IMR-90 (cell line): Measurements from ENCODE around the gene ARHGAP10. TPM values are rescaled to one million over a fixed set of nuclear protein-coding genes. Genes with fewer than 3 reads are reported as not detected.

ENCODE experiments used
- ATAC-seq: fragments of 200-7000 bp; cut with Tn5 transposase; 2 replicates; pipeline ENCODE4 v1.9.1; 2020; ENCODE audit warnings: low read depth, mild to moderate bottlenecking, moderate library complexity
- BruUV-seq: library from RNA; stranded (reverse); fragments of 400-500 nt; replicated peaks from 2 replicates; lab custom pipeline; 2021; lab: Mats Ljungman, UMichigan
- CTCF ChIA-PET: fragments of 300-600 bp; formaldehyde crosslinking; extraction: SDS; loops from one replicate; lab custom pipeline; 2021; ENCODE audit warnings: antibody characterized with exemption; lab: Yijun Ruan, JAX
- POLR2A ChIA-PET: fragments of 300-600 bp; sonication (Branson Sonifier 250); formaldehyde crosslinking; loops from one replicate; lab custom pipeline; 2022; ENCODE audit warnings: antibody characterized with exemption; ENCODE audit not compliant: unreplicated experiment; lab: Charles Lee
- DNase-seq: peaks from one replicate; pipeline ENCODE4 v3.0.0; 2013
- H2AFZ ChIP-seq: replicated peaks from 2 replicates; pipeline ENCODE3; 2013; ENCODE audit warnings: low read length, mild to moderate bottlenecking; ENCODE audit not compliant: poor library complexity
- H2AK5ac ChIP-seq: 2 replicates; pipeline ENCODE4 v1.6.1; 2013; ENCODE audit warnings: low read depth, low read length, inconsistent platforms
- H2AK9ac ChIP-seq: replicated peaks from 2 replicates; pipeline ENCODE3; 2013; ENCODE audit warnings: mild to moderate bottlenecking, low read depth, low read length, moderate library complexity; ENCODE audit not compliant: poor library complexity
- H2BK120ac ChIP-seq: 2 replicates; pipeline ENCODE4 v1.6.1; 2013; ENCODE audit warnings: low read depth, low read length, inconsistent platforms
- H2BK15ac ChIP-seq: 3 replicates; pipeline ENCODE4 v1.6.1; 2013; ENCODE audit warnings: low read depth, low read length, inconsistent platforms
- H2BK20ac ChIP-seq: 2 replicates; pipeline ENCODE4 v1.6.1; 2013; ENCODE audit warnings: low read depth, mild to moderate bottlenecking, inconsistent platforms, low read length, moderate library complexity
- H2BK5ac ChIP-seq: 2 replicates; pipeline ENCODE4 v1.6.1; 2013; ENCODE audit warnings: mild to moderate bottlenecking, low read depth, low read length, inconsistent platforms; ENCODE audit not compliant: poor library complexity, severe bottlenecking
- H3K14ac ChIP-seq: replicated peaks from 2 replicates; pipeline ENCODE4 v1.6.1; 2013; ENCODE audit warnings: low read depth, low read length, inconsistent platforms
- H3K18ac ChIP-seq: 2 replicates; pipeline ENCODE4 v1.6.1; 2013; ENCODE audit warnings: low read depth, low read length, control low read depth
- H3K23ac ChIP-seq: 2 replicates; pipeline ENCODE4 v1.6.1; 2013; ENCODE audit warnings: low read depth, low read length, inconsistent platforms
- H3K27ac ChIP-seq: 2 replicates; pipeline ENCODE4 v1.5.1; 2013; ENCODE audit warnings: mild to moderate bottlenecking, control low read depth, low read length; ENCODE audit not compliant: insufficient read depth
- H3K27me3 ChIP-seq: 2 replicates; pipeline ENCODE4 v1.6.1; 2013; ENCODE audit warnings: low read length; ENCODE audit not compliant: control insufficient read depth, insufficient read depth
- H3K36me3 ChIP-seq: 2 replicates; pipeline ENCODE4 v1.6.1; 2013; ENCODE audit warnings: low read length, mixed read lengths; ENCODE audit not compliant: control insufficient read depth, insufficient read depth
- H3K4ac ChIP-seq: 2 replicates; pipeline ENCODE4 v1.6.1; 2013; ENCODE audit warnings: low read depth, low read length, inconsistent platforms
- H3K4me1 ChIP-seq: 2 replicates; pipeline ENCODE4 v1.6.1; 2013; ENCODE audit warnings: low read length, mixed read lengths; ENCODE audit not compliant: control insufficient read depth, insufficient read depth
- H3K4me2 ChIP-seq: 2 replicates; pipeline ENCODE4 v1.6.1; 2013; ENCODE audit warnings: low read depth, mild to moderate bottlenecking, control low read depth, low read length, moderate library complexity
- H3K4me3 ChIP-seq: 2 replicates; pipeline ENCODE4 v1.5.1; 2013; ENCODE audit warnings: low read depth, mild to moderate bottlenecking, control low read depth, low read length, moderate library complexity; ENCODE audit not compliant: insufficient read depth
- H3K56ac ChIP-seq: 2 replicates; pipeline ENCODE4 v1.6.1; 2013; ENCODE audit warnings: low read length, inconsistent platforms; ENCODE audit not compliant: insufficient read depth; ENCODE audit errors: extremely low read depth
- H3K79me1 ChIP-seq, 2 experiments: 2 replicates each; pipeline ENCODE4 v1.6.1; 2013; ENCODE audit warnings: low read length in 2 of 2, inconsistent platforms in 1 of 2, low read depth in 1 of 2
- H3K9ac ChIP-seq: 2 replicates; pipeline ENCODE4 v1.6.1; 2013; ENCODE audit warnings: low read depth, low read length, control low read depth
- H3K9me1 ChIP-seq: 2 replicates; pipeline ENCODE4 v1.6.1; 2013; ENCODE audit warnings: low read length, inconsistent platforms; ENCODE audit not compliant: insufficient read depth
- H3K9me3 ChIP-seq: 2 replicates; pipeline ENCODE4 v1.6.1; 2013; ENCODE audit warnings: low read length; ENCODE audit not compliant: control insufficient read depth, insufficient read depth
- H4K20me1 ChIP-seq: 2 replicates; pipeline ENCODE4 v1.6.1; 2013; ENCODE audit warnings: low read length, inconsistent platforms; ENCODE audit not compliant: insufficient read depth
- H4K5ac ChIP-seq: 2 replicates; pipeline ENCODE4 v1.6.1; 2013; ENCODE audit warnings: mild to moderate bottlenecking, low read depth, low read length, control low read depth
- H4K8ac ChIP-seq, 2 experiments: 2 replicates each; pipeline ENCODE4 v1.6.1; 2013; ENCODE audit warnings: low read depth in 2 of 2, low read length in 2 of 2, control low read depth in 1 of 2, inconsistent platforms in 1 of 2
- H4K91ac ChIP-seq: 2 replicates; pipeline ENCODE4 v1.6.1; 2013; ENCODE audit warnings: low read depth, low read length, inconsistent platforms; ENCODE audit not compliant: insufficient read depth
- BHLHE40 ChIP-seq: fragments of 150-350 bp; IDR thresholded peaks from 2 replicates; pipeline ENCODE4 v1.6.1; 2016; ENCODE audit warnings: mild to moderate bottlenecking, low read depth, low read length
- CEBPB ChIP-seq: IDR thresholded peaks from 2 replicates; pipeline ENCODE4 v1.6.1; 2012; ENCODE audit warnings: low read depth, low read length, improper control_type of control experiment
- CHD1 ChIP-seq: IDR thresholded peaks from 2 replicates; pipeline ENCODE4 v1.6.1; 2012; ENCODE audit warnings: low read depth, low read length, improper control_type of control experiment
- CTCF ChIP-seq: conservative IDR thresholded peaks from 2 replicates; pipeline ENCODE4 v1.5.1; 2012; ENCODE audit warnings: mild to moderate bottlenecking, low read depth, low read length, improper control_type of control experiment
- ELK1 ChIP-seq: fragments of 150-350 bp; IDR thresholded peaks from 2 replicates; pipeline ENCODE4 v1.6.1; 2016; ENCODE audit warnings: low read depth, mild to moderate bottlenecking, low read length, moderate library complexity, borderline replicate concordance
- MAFK ChIP-seq: IDR thresholded peaks from 2 replicates; pipeline ENCODE4 v1.6.1; 2012; ENCODE audit warnings: low read depth, low read length, improper control_type of control experiment
- MXI1 ChIP-seq: IDR thresholded peaks from 2 replicates; pipeline ENCODE4 v1.6.1; 2012; ENCODE audit warnings: low read depth, mild to moderate bottlenecking, low read length, moderate library complexity, borderline replicate concordance
- NFE2L2 ChIP-seq: fragments of 150-350 bp; IDR thresholded peaks from 2 replicates; pipeline ENCODE4 v1.6.1; 2016; ENCODE audit warnings: low read depth, mild to moderate bottlenecking, low read length
- POLR2A ChIP-seq: IDR thresholded peaks from 2 replicates; pipeline ENCODE4 v1.6.1; 2012; ENCODE audit warnings: mild to moderate bottlenecking, low read depth, low read length
- RAD21 ChIP-seq: IDR thresholded peaks from 2 replicates; pipeline ENCODE4 v1.6.1; 2012; ENCODE audit warnings: low read length, improper control_type of control experiment
- RCOR1 ChIP-seq: IDR thresholded peaks from 2 replicates; pipeline ENCODE4 v1.6.1; 2012; ENCODE audit warnings: mild to moderate bottlenecking, low read length, improper control_type of control experiment; ENCODE audit not compliant: insufficient replicate concordance
- RFX5 ChIP-seq: IDR thresholded peaks from 2 replicates; pipeline ENCODE4 v1.8.0; 2012; ENCODE audit warnings: low read depth, mild to moderate bottlenecking, low read length, moderate library complexity
- SMC3 ChIP-seq: fragments of 150-350 bp; IDR thresholded peaks from 2 replicates; pipeline ENCODE4 v1.6.1; 2016; ENCODE audit warnings: low read depth, mild to moderate bottlenecking, antibody characterized with exemption, low read length, moderate library complexity
- USF2 ChIP-seq: fragments of 150-350 bp; IDR thresholded peaks from 2 replicates; pipeline ENCODE4 v1.6.1; 2017; ENCODE audit warnings: mild to moderate bottlenecking, antibody characterized with exemption, low read length, low read depth
- WGBS, 2 experiments: methylation state at CpG; one replicate each; pipeline versions ENCODE4 v1.1.5 to v1.1.7; 2013; ENCODE audit warnings: missing lambda C conversion rate in 2 of 2; ENCODE audit not compliant: insufficient read length in 1 of 2; ENCODE audit errors: extremely low coverage in 2 of 2; 5-methylcytosine and 5-hydroxymethylcytosine counted together
- dilution Hi-C: fragments of 300-500 bp; cut with HindIII; formaldehyde crosslinking; loops from one replicate; pipeline ENCODE4 v1.14.3; 2018; ENCODE audit warnings: low sequenced_read_pairs; ENCODE audit not compliant: unreplicated experiment
- in situ Hi-C: fragments of 300-500 bp; cut with MboI; formaldehyde crosslinking; loops from 3 replicates; pipeline ENCODE4 v1.14.3; 2019; ENCODE audit warnings: low sequenced_read_pairs, inconsistent platforms, mixed read lengths
- intact Hi-C: fragments of 100-400 bp; cut with micrococcal nuclease; formaldehyde crosslinking; loops from 2 replicates; pipeline ENCODE4 v1.10.0; 2022
- polyA plus RNA-seq, 3 experiments: library from polyadenylated mRNA; depleted of rRNA; stranded (reverse); fragments of >200 nt; gene quantifications; 2 replicates each; pipeline ENCODE4 v1.2.3, GENCODE V29; 2012; ENCODE audit warnings: low replicate concordance in 1 of 3
- total RNA-seq: library from RNA; depleted of rRNA; stranded (reverse); fragments of >200 nt; gene quantifications from 2 replicates; pipeline ENCODE4 v1.2.3, GENCODE V29; 2012

The ARHGAP10 gene
- total and polyA plus RNA-seq, 2 of the 4 experiments (the other 2 are of a cell fraction), result 27.1 to 29.4 TPM

GRCh38 chr4:148075438-148075837 is 343.6 kb downstream of the ARHGAP10 start:
- no peaks in the 10 kb centered on the region for H3K27me3 ChIP-seq
- H3K9ac ChIP-seq, result no peak overlapping the region
- H3K4ac ChIP-seq, result no peak overlapping the region
- H3K36me3 ChIP-seq, result peaks cover 47% of the 10 kb centered on the region
- no peak for TF ChIP-seq POLR2A
- no peak for TF ChIP-seq CEBPB
- no peak for TF ChIP-seq MAFK
- TF ChIP-seq CTCF, result no peak
- TF ChIP-seq NFE2L2, result no peak
- TF ChIP-seq CHD1, result no peak
- TF ChIP-seq USF2, result no peak
- no peak for TF ChIP-seq RAD21
- TF ChIP-seq SMC3, result no peak
- TF ChIP-seq ELK1, result no peak
- no peak for TF ChIP-seq BHLHE40
- no peak for TF ChIP-seq RCOR1
- no peak for TF ChIP-seq RFX5
- TF ChIP-seq MXI1, result no peak
- no peak for DNase-seq
- in situ Hi-C loops (no loop called here), dilution Hi-C loops (no loop called here), intact Hi-C loops (no loop called here)
- H3K18ac ChIP-seq, result no peak overlapping the region
- H2AK9ac ChIP-seq, result no peak overlapping the region
- no peak overlapping the region for H4K8ac ChIP-seq
- no peak overlapping the region for H2AFZ ChIP-seq
- no peak overlapping the region for H3K27ac ChIP-seq
- peaks cover under 1 to 4% of the 10 kb centered on the region in 2 experiments; a peak in 2 of 4 replicates for H3K79me1 ChIP-seq
- ATAC-seq, result no peak
- H2BK120ac ChIP-seq, result no peak overlapping the region
- no peak overlapping the region for H4K5ac ChIP-seq
- H3K9me1 ChIP-seq, result no peaks in the 10 kb centered on the region
- no peak overlapping the region for H2BK15ac ChIP-seq
- no peak overlapping the region for H3K4me3 ChIP-seq
- no peak overlapping the region for H2BK20ac ChIP-seq
- no peak overlapping the region for H4K91ac ChIP-seq
- H3K4me1 ChIP-seq, result peaks cover 2% of the 10 kb centered on the region; the same call in 1 of the 2 replicates
- no TSS peak for BruUV-seq
- no peak overlapping the region for H2BK5ac ChIP-seq
- WGBS, 2 experiments, result no CpG with 5 or more reads among the region's 3 CpGs
- no peak overlapping the region for H3K56ac ChIP-seq
- ChIA-PET POLR2A (no interaction called here), CTCF (no interaction called here)
- no peaks in the 10 kb centered on the region for H4K20me1 ChIP-seq
- no peak overlapping the region for H2AK5ac ChIP-seq
- H3K14ac ChIP-seq, result no peak overlapping the region
- peaks cover 16% of the 10 kb centered on the region for H3K9me3 ChIP-seq
- H3K4me2 ChIP-seq, result no peak overlapping the region
- H3K23ac ChIP-seq, result no peak overlapping the region
